ENCODE data around the gene CD164L2.
A peak's percentile ranks its signal among the peaks of the same experiment; 100 is the strongest.

Gene CD164L2

GRCh38 chr1:27381969-27382762, 967 bp downstream of the CD164L2 start:
- no peak for DNase-seq

GRCh38 chr1:27380766-27381733, 2.1 kb downstream of the CD164L2 start:
- no peak for DNase-seq

- no peak for DNase-seq
These were observed 2.9 kb downstream of the CD164L2 start for GRCh38 chr1:27380224-27380623.

DNA sequence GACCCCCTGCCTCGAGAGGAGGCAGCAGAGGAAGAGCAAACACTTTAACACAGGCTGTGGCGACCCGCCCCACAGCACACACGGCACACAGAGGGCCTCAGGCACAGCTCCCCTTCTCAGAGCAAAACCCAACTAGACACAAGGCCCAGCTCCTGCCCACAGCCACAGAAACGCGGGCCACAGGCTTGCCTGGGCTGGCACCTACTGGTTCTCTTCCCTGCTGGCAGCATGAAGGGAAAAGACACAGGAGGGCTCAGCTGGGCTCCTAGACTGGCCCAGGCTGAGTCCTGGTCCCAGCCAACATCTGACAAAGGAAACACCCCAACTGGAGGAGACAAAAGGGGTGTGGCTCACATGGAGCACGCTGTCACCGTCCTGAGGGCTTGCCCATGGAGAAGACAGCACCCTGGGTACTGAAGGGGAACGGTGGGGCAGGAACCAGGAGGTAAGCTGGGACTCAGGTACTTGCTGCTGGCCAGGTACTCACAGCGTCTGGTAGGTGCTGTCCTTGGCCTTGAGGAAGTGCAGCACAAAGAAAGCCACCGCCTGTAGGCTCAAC, 3.5 kb downstream of the CD164L2 start:
- no peak for DNase-seq

GRCh38 chr1:27377760-27378495, 5.2 kb downstream of the CD164L2 start:
- DNase-seq, result no peak

DNA sequence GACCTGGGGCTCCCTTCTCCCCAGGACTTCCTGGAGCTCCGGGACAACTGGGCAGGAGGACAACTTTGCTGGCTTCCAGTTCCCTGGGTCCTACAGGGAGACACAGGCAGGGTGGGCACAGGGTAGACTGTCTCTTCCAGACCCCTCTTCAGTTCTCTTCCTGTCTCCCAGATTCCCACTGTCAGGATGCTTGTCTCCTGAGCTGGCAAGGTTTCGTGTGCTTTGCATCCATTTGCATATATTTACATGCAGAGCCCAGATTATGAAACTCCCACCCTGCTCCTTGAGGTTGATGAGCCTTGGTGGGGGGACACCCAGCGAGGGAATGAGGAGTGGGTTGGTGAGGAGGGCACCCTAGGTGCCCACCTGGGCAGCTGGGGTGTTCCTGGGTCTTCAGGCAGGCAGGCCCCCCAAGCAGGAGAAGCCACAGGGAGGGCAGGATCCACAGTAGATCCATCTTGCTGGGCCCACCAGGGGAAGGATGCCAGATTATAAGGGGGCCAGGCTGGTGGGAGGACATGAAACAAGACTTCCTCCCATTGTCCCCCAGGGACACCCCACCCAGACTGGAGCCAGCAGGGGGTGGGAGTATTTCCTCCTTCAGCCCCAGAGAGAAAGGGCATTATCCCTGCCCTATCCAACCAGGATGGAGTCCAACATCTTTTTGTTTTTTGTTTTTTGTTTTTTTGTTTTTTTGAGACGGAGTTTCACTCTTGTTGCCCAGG, 8.6 kb downstream of the CD164L2 start, which contains the start of gene FCN3:
Gene FCN3 (minus strand): TSS at position 463 of the 725 bp plus-strand sequence. CDS start 6 bp downstream, at position 457.
- no peak for DNase-seq

GRCh38 chr1:27372808-27373690, 10.1 kb downstream of the CD164L2 start:
- no peak for DNase-seq

GRCh38 chr1:27372022-27372807, 10.9 kb downstream of the CD164L2 start:
- DNase-seq, result no peak

- DNase-seq, result no peak
These were observed 14.1 kb downstream of the CD164L2 start for GRCh38 chr1:27368869-27369582.

GRCh38 chr1:27367160-27367650, 15.9 kb downstream of the CD164L2 start:
- no peak for DNase-seq

DNA sequence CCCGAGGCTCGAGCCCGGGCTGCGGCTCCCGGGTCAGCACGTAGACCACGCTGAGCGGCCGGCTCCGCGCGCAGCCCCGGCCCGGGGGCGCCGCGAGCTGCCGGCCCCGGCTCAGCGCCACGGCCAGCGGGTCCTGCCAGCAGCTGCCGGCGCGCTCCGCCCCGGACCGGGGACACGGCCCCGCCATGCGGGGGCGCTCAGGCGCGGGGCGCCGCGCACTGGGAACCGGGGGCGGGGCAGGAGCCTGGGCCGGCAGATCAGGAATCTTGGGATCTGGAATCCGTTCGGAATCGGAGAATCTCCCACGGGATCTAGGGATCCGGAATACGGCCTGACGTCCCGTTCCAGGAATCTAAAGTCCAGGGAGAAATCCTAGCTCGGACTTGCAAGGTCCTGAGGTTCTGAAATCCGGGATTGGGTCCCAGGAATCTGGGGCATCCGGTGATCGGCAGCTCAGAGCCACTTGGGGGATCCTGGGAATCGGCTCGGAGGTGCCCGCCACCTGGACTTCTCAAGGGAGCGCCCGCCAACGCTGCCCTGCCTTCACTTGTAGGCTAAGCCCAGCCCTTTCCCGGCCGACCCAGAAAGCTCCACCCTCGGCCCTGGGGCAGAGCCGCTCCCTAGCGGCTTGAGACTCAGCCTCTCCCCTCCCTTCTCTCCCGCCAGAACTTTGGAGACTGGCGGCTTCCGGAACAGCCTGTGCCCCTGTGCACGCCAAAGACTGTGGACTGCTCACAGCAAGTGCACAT, 16.5 kb downstream of the CD164L2 start, which contains the start of gene MAP3K6:
Gene MAP3K6 (minus strand): TSS at position 551 of the 749 bp plus-strand sequence. CDS start 364 bp downstream, at position 187.
- DNase-seq, result peak; percentile 78

- peak; percentile 90 for DNase-seq
These were observed 17.1 kb downstream of the CD164L2 start for GRCh38 chr1:27366113-27366410.

- peak; percentile 91 for DNase-seq
These were observed 17.6 kb downstream of the CD164L2 start for GRCh38 chr1:27365372-27366112.

GRCh38 chr1:27364696-27365371, 18.3 kb downstream of the CD164L2 start:
- no peak for DNase-seq

GRCh38 chr1:27363766-27364695, 19.1 kb downstream of the CD164L2 start:
- DNase-seq, result no peak

- DNase-seq, result no peak
These were observed 21.6 kb downstream of the CD164L2 start for GRCh38 chr1:27361553-27361952.

Data from activated effector memory CD4-positive, alpha-beta T cell treated with anti-CD3 and anti-CD28 coated beads, Interleukin-2, amount 50 U/mL, for 16 hours (primary cell).